Right renal cortex interstitium (tissue), 3 donors: ENCODE results near the gene SSBP3. TPM values are rescaled to one million over a fixed set of nuclear protein-coding genes. Genes with fewer than 3 reads are reported as not detected.

Source experiments
- DNase-seq, 3 donors: peaks; one replicate each; pipeline ENCODE4 v3.0.0-alpha.2; 2013; ENCODE audit warnings: low read depth in 3 of 3, low spot score in 2 of 3
- polyA plus RNA-seq, 3 donors: library from polyadenylated mRNA; unstranded; fragments of 120-200 nt; gene quantifications; one replicate each; pipeline ENCODE4 v1.2.1, GENCODE V29; 2013; ENCODE audit not compliant: insufficient read length in 3 of 3

The SSBP3 gene
- polyA plus RNA-seq, 3 donors: 103 to 110 (median 105) TPM

DNA sequence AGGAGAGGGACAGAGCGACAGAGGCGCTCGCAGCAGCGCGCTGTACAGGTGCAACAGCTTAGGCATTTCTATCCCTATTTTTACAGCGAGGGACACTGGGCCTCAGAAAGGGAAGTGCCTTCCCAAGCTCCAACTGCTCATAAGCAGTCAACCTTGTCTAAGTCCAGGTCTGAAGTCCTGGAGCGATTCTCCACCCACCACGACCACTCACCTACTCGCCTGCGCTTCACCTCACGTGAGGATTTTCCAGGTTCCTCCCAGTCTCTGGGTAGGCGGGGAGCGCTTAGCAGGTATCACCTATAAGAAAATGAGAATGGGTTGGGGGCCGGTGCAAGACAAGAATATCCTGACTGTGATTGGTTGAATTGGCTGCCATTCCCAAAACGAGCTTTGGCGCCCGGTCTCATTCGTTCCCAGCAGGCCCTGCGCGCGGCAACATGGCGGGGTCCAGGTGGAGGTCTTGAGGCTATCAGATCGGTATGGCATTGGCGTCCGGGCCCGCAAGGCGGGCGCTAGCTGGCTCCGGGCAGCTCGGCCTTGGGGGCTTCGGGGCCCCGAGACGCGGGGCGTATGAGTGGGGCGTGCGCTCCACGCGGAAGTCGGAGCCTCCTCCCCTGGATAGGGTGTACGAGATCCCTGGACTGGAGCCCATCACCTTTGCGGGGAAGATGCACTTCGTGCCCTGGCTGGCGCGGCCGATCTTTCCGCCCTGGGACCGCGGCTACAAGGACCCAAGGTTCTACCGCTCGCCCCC lies 206.3 kb downstream of the SSBP3 start, which contains the start of the genes CYB5RL and MRPL37:
Gene CYB5RL (minus strand): TSS at position 266 of the 754 bp plus-strand sequence. CDS start 4,414 bp downstream, outside the sequence.
Gene MRPL37 (plus strand): TSS at position 403 of the 754 bp plus-strand sequence. CDS start 77 bp downstream, at position 480.
- DNase-seq: peak; percentile 91 to 97 (median 91)

- no peak for DNase-seq
Measured at GRCh38 chr1:54199151-54199764, 206.9 kb downstream of the SSBP3 start.

DNA sequence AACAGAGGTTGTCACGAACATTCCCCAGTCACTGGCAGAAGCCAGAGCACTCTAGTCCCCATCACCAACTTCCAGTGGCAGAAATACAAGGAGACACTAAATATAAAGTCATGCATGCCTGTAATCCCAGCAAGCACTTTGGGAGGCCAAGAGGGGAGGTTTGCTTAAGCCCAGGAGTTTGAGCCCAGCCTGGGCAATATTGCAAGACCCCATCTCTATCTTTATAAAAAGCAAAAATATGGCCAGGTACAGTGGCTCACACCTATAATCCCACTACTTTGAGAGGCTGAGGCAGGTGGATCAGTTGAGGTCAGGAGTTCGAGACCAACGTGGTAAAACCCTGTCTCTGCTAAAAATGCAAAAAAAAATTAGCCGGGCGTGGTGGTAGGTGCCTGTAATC lies 212.7 kb downstream of the SSBP3 start:
- DNase-seq: no peak

DNA sequence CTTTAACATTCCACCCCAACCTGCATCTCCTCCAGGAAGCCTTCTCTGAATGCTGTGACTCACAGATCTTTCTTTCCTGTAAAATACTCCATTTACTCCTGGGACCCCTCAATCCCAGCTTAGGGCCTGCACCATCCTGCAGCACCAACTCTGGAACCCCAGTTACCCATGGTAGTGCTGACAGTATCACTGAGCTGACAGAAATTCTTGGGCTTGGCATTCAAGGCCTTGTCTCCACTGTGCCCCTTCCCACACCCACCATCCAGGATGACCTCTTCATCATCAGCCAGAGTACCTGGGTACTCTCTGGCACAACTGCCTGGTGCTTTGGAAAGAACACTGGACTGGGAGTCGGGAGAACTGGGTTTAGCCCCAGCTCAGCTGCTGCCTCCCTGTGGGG lies 214.7 kb downstream of the SSBP3 start:
- no peak for DNase-seq

- DNase-seq: no peak
Measured at GRCh38 chr1:54190526-54190925, 215.7 kb downstream of the SSBP3 start.

- DNase-seq: no peak
Measured at GRCh38 chr1:54188291-54188690, 217.9 kb downstream of the SSBP3 start.

DNA sequence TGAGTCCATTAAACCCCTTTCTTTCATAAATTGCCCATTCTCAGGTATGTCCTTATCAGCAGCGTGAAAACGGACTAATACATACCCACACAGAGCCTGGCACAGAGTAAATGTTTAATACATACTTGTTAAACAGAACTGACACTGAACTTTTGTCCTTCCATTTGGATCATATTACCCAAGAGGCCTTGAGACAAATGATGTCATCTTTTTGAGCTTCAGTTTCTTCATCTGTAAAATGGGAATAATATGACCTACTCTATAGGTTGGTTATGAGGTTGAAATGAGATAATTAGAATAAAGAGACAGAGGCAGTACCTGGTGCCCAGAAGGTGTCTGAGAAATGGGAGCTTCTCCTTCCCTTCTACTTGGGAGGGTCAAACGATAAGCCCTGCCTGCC lies 220.1 kb downstream of the SSBP3 start:
- no peak for DNase-seq

GRCh38 chr1:54180701-54181360 lies 225.4 kb downstream of the SSBP3 start:
- DNase-seq: no peak

- no peak for DNase-seq
Measured at GRCh38 chr1:54178296-54179070, 227.7 kb downstream of the SSBP3 start.

DNA sequence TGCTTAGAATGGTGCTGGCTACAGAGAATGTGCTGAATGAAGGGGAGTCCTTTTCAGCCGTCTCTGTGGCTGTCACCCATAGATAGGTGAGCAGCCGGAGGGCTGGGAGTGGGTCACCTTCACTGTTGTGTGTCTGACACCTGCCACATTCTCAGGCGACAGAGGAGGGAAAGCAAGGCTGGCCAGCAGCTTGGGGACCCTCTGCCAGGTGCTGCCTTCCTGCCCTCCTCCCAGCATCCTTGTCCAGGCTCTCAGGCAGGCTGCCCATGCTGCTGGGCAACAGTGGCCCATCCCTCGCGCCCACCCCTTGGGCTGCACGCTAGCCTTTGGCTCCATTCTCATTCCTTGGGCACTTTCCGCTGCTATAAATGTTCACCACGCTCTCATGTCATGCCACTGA lies 228.5 kb downstream of the SSBP3 start:
- DNase-seq: no peak

- DNase-seq: no peak
Measured at GRCh38 chr1:54176621-54177327, 229.4 kb downstream of the SSBP3 start.

Other genes with a start within 250 kb of the SSBP3 start
- 1 to 10 TPM; 6.4 to 7.7 (median 6.5) TPM for gene CYB5RL, start 206.4 kb downstream of the SSBP3 start, polyA plus RNA-seq
- 10 to 100 TPM; 80.3 to 84.9 (median 81.4) TPM for gene MRPL37, start 206.2 kb downstream of the SSBP3 start, polyA plus RNA-seq
- gene ACOT11, start 141.8 kb upstream of the SSBP3 start, polyA plus RNA-seq: 1 to 10 TPM; 8.8 to 9.9 (median 8.8) TPM
- gene FAM151A, start 217.1 kb upstream of the SSBP3 start, polyA plus RNA-seq: 10 to 100 TPM; 21.0 to 39.1 (median 24.2) TPM
- gene MROH7, start 235.4 kb upstream of the SSBP3 start, polyA plus RNA-seq: 1 to 10 TPM; 2.9 to 4.1 (median 4.0) TPM